ENCODE data around the gene DENND6B.

DNA sequence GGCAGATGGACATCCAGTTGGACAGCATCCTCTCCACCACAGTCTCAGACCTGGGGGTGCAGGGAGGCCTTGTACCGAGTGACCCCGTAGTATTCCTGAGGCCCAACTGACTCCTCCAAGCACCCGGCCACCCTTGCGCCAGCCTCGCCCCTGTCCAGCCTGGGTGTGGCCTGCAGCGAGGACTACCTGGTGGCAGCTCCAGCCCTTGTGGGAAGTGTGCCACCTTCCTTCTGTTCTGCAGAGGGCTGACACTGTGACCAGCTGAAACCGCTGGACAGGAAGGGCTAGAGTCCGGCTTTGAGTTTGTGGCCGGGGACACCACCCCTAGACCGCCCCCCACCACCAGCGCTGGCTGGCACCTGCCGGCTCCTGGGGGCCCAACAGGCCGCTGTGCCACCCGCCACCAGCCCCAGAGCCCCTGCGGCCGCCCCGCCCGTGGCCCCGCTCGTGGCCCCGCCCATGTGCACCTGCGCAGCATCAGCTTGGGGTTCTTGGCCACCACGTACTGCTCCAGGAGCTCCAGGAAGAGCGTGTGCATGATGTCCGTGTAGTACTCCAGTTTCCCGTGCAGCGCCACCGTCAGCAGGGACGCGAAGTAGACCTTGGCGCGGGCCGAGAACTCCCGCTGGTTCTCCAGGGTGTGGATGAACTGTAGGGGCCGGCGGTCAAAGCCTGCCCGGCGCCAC is 46.6 kb downstream of the DENND6B start:
- TF ChIP-seq, protein P1, sequence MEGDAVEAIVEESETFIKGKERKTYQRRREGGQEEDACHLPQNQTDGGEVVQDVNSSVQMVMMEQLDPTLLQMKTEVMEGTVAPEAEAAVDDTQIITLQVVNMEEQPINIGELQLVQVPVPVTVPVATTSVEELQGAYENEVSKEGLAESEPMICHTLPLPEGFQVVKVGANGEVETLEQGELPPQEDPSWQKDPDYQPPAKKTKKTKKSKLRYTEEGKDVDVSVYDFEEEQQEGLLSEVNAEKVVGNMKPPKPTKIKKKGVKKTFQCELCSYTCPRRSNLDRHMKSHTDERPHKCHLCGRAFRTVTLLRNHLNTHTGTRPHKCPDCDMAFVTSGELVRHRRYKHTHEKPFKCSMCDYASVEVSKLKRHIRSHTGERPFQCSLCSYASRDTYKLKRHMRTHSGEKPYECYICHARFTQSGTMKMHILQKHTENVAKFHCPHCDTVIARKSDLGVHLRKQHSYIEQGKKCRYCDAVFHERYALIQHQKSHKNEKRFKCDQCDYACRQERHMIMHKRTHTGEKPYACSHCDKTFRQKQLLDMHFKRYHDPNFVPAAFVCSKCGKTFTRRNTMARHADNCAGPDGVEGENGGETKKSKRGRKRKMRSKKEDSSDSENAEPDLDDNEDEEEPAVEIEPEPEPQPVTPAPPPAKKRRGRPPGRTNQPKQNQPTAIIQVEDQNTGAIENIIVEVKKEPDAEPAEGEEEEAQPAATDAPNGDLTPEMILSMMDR (IDR thresholded peaks at IDR 0.05), result no peak
- no peak for TF ChIP-seq EZH2 (IDR thresholded peaks at IDR 0.05; ENCODE audit: borderline replicate concordance, insufficient read depth, low read depth, low read length, poor library complexity, severe bottlenecking)
